Occipital lobe (tissue), 1 donor: ENCODE measurements around the gene TMEM272. TPM values are rescaled to one million over a fixed set of nuclear protein-coding genes. Genes with fewer than 3 reads are reported as not detected.

Source experiments
- total RNA-seq: library from RNA; depleted of rRNA; stranded (reverse); fragments of >200 nt; gene quantifications from one replicate; pipeline ENCODE4 v1.2.3, GENCODE V29; 2014

The TMEM272 gene
- total RNA-seq, 1 donor from 2014 or later: 0.16 TPM

Other genes starting within 250 kb of the TMEM272 start
- 5.6 TPM for gene DHRS12, start 41.0 kb downstream of the TMEM272 start, total RNA-seq
- gene CCDC70, start 16.8 kb upstream of the TMEM272 start, total RNA-seq: not detected
- 11.1 TPM for gene ATP7B, start 166.3 kb upstream of the TMEM272 start, total RNA-seq
- gene ALG11, start 167.2 kb upstream of the TMEM272 start, total RNA-seq: 32.0 TPM
- gene UTP14C, start 179.5 kb upstream of the TMEM272 start, total RNA-seq: 25.9 TPM